NCI-H69 (cell line): ENCODE measurements around the gene SORCS1.

ENCODE experiments used
- DNase-seq: peaks from one replicate; lab custom pipeline; 2025; lab: John Stamatoyannopoulos, UW

The SORCS1 gene

GRCh38 chr10:107163881-107164861 lies at the start of gene SORCS1:
Gene SORCS1 (minus strand): TSS chr10:107164706.
- no peak for DNase-seq

- DNase-seq: no peak
Observed at GRCh38 chr10:107214261-107214660, 49.8 kb upstream of the SORCS1 start.

- no peak for DNase-seq
Observed at GRCh38 chr10:107213861-107214260, 49.4 kb upstream of the SORCS1 start.

GRCh38 chr10:107206833-107207232 lies 42.3 kb upstream of the SORCS1 start:
- DNase-seq: no peak

GRCh38 chr10:107169516-107169915 lies 5.0 kb upstream of the SORCS1 start:
- no peak for DNase-seq

- DNase-seq: no peak
Observed at GRCh38 chr10:107168738-107169137, 4.2 kb upstream of the SORCS1 start.

- no peak for DNase-seq
Observed at GRCh38 chr10:107166403-107166802, 1.9 kb upstream of the SORCS1 start.

GRCh38 chr10:107164992-107165391 lies 486 bp upstream of the SORCS1 start:
- no peak for DNase-seq

GRCh38 chr10:107163076-107163855 lies 1.2 kb downstream of the SORCS1 start:
- DNase-seq: no peak

GRCh38 chr10:107160866-107161265 lies 3.6 kb downstream of the SORCS1 start:
- no peak for DNase-seq

GRCh38 chr10:107159871-107160270 lies 4.6 kb downstream of the SORCS1 start:
- no peak for DNase-seq

GRCh38 chr10:107157071-107157470 lies 7.4 kb downstream of the SORCS1 start:
- no peak for DNase-seq

- no peak for DNase-seq
Observed at GRCh38 chr10:107152087-107152486, 12.4 kb downstream of the SORCS1 start.

GRCh38 chr10:107148906-107149305 lies 15.6 kb downstream of the SORCS1 start:
- no peak for DNase-seq

- no peak for DNase-seq
Observed at GRCh38 chr10:107144490-107144889, 20.0 kb downstream of the SORCS1 start.

GRCh38 chr10:107141524-107142061 lies 22.9 kb downstream of the SORCS1 start:
- no peak for DNase-seq

GRCh38 chr10:107139237-107139636 lies 25.3 kb downstream of the SORCS1 start:
- DNase-seq: no peak

GRCh38 chr10:107133656-107134055 lies 30.9 kb downstream of the SORCS1 start:
- DNase-seq: no peak

GRCh38 chr10:107129000-107129399 lies 35.5 kb downstream of the SORCS1 start:
- DNase-seq: no peak

GRCh38 chr10:107126512-107127065 lies 37.9 kb downstream of the SORCS1 start:
- no peak for DNase-seq

- no peak for DNase-seq
Observed at GRCh38 chr10:107122703-107123102, 41.8 kb downstream of the SORCS1 start.

- no peak for DNase-seq
Observed at GRCh38 chr10:107118866-107119265, 45.6 kb downstream of the SORCS1 start.
